DMS 273 (cell line): ENCODE measurements around the gene MSH3.
A peak's percentile ranks its signal among the peaks of the same experiment; 100 is the strongest.
"Not testable (repeated sequence)": the region's sequence is repeated elsewhere in the genome, so short reads cannot be mapped to it uniquely, and the experiment has no call there.

ENCODE experiments used
- DNase-seq: peaks from one replicate; lab custom pipeline; 2025; ENCODE audit not compliant: unreplicated experiment; lab: John Stamatoyannopoulos, UW

MSH3 gene

GRCh38 chr5:80841026-80841797 lies 186.8 kb downstream of the MSH3 start:
- not testable (repeated sequence) for DNase-seq

- DNase-seq: not testable (repeated sequence)
These were observed 192.0 kb downstream of the MSH3 start for GRCh38 chr5:80846422-80846821.

- DNase-seq: not testable (repeated sequence)
These were observed 195.7 kb downstream of the MSH3 start for GRCh38 chr5:80850168-80850567.

- DNase-seq: no peak
These were observed 198.1 kb downstream of the MSH3 start for GRCh38 chr5:80852331-80853245.

GRCh38 chr5:80853413-80853812 lies 199.0 kb downstream of the MSH3 start:
- no peak for DNase-seq

GRCh38 chr5:80854583-80854982 lies 200.1 kb downstream of the MSH3 start:
- DNase-seq: no peak

GRCh38 chr5:80860924-80861613 lies 206.6 kb downstream of the MSH3 start:
- peak; percentile 11 for DNase-seq

- DNase-seq: no peak
These were observed 209.3 kb downstream of the MSH3 start for GRCh38 chr5:80863708-80864107.

- no peak for DNase-seq
These were observed 209.7 kb downstream of the MSH3 start for GRCh38 chr5:80864109-80864508.

GRCh38 chr5:80864706-80865435 lies 210.4 kb downstream of the MSH3 start:
- DNase-seq: no peak

GRCh38 chr5:80865551-80865950 lies 211.1 kb downstream of the MSH3 start:
- no peak for DNase-seq

GRCh38 chr5:80866371-80866770 lies 211.9 kb downstream of the MSH3 start:
- no peak for DNase-seq

GRCh38 chr5:80867233-80867632 lies 212.8 kb downstream of the MSH3 start:
- no peak for DNase-seq

GRCh38 chr5:80870442-80870841 lies 216.0 kb downstream of the MSH3 start:
- DNase-seq: no peak

- DNase-seq: no peak
These were observed 217.1 kb downstream of the MSH3 start for GRCh38 chr5:80871541-80871961.

- peak; percentile 3 for DNase-seq
These were observed 219.7 kb downstream of the MSH3 start for GRCh38 chr5:80874162-80874561.

GRCh38 chr5:80877592-80877991 lies 223.1 kb downstream of the MSH3 start:
- DNase-seq: no peak

GRCh38 chr5:80881726-80882125 lies 227.3 kb downstream of the MSH3 start:
- DNase-seq: no peak

GRCh38 chr5:80883390-80883789 lies 228.9 kb downstream of the MSH3 start:
- DNase-seq: not testable (repeated sequence)

GRCh38 chr5:80884086-80884813 lies 229.8 kb downstream of the MSH3 start:
- no peak for DNase-seq
